Measurements from ENCODE around the gene AGBL1. TPM values are rescaled to one million over a fixed set of nuclear protein-coding genes. Genes with fewer than 3 reads are reported as not detected.

Gene AGBL1
- total RNA-seq, 1 donor from 2014 or later: 5.5 TPM

DNA sequence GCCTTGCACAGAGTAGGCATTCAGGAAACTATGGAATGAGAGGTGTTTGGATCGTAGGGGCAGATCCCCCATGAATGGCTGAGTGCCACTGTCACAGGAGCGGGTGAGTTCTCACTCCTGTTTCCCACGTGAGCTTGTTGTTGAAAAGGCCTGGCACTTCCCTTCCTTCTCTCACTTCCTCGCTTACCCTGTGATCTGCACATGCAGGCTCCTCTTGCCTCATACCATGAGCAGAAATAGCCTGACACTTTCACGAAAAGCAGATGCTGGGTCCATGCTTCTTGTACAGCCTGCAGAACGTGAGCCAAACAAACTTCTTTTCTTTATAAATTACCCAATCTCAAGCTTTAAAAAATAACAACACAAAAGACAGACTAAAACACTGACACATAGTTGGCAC is 55.4 kb downstream of the AGBL1 start:
- H3K4me3 ChIP-seq: no peak overlapping the region
- H3K36me3 Mint-ChIP-seq: no peaks in the 10 kb centered on the region
- no peak for DNase-seq (ENCODE audit: low spot score)
- H3K9me3 Mint-ChIP-seq: no peaks in the 10 kb centered on the region
- H3K36me3 ChIP-seq: no peaks in the 10 kb centered on the region
- H4K20me1 ChIP-seq (ENCODE audit: low read depth): no peaks in the 10 kb centered on the region
- H3K27me3 ChIP-seq: no peaks in the 10 kb centered on the region
- no peak for TF ChIP-seq EZH2 (IDR thresholded peaks at IDR 0.05)
- TF ChIP-seq, protein P1, sequence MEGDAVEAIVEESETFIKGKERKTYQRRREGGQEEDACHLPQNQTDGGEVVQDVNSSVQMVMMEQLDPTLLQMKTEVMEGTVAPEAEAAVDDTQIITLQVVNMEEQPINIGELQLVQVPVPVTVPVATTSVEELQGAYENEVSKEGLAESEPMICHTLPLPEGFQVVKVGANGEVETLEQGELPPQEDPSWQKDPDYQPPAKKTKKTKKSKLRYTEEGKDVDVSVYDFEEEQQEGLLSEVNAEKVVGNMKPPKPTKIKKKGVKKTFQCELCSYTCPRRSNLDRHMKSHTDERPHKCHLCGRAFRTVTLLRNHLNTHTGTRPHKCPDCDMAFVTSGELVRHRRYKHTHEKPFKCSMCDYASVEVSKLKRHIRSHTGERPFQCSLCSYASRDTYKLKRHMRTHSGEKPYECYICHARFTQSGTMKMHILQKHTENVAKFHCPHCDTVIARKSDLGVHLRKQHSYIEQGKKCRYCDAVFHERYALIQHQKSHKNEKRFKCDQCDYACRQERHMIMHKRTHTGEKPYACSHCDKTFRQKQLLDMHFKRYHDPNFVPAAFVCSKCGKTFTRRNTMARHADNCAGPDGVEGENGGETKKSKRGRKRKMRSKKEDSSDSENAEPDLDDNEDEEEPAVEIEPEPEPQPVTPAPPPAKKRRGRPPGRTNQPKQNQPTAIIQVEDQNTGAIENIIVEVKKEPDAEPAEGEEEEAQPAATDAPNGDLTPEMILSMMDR (IDR thresholded peaks at IDR 0.05): no peak
- TF ChIP-seq EZH2phosphoT487 (IDR thresholded peaks at IDR 0.05): no peak
- no peak overlapping the region for H3K4me2 ChIP-seq
- no peaks in the 10 kb centered on the region for H3K9me3 ChIP-seq (ENCODE audit: low read depth)
- no peaks in the 10 kb centered on the region for H3K4me1 ChIP-seq
- no peaks in the 10 kb centered on the region for H3K4me1 Mint-ChIP-seq
- no peaks in the 10 kb centered on the region for H3K79me2 ChIP-seq (ENCODE audit: low read depth)
- H3K4me3 Mint-ChIP-seq: no peak overlapping the region
- H3K27me3 Mint-ChIP-seq (ENCODE audit: insufficient read depth, low read depth): peaks cover 7% of the 10 kb centered on the region
- H3F3A ChIP-seq (ENCODE audit: low read depth): no peaks in the 10 kb centered on the region
- no peak overlapping the region for H3K27ac ChIP-seq
- no peak overlapping the region for H3K9ac ChIP-seq
- no peak overlapping the region for H3K27ac Mint-ChIP-seq
- H2AFZ ChIP-seq (replicated peaks): no peak overlapping the region

DNA sequence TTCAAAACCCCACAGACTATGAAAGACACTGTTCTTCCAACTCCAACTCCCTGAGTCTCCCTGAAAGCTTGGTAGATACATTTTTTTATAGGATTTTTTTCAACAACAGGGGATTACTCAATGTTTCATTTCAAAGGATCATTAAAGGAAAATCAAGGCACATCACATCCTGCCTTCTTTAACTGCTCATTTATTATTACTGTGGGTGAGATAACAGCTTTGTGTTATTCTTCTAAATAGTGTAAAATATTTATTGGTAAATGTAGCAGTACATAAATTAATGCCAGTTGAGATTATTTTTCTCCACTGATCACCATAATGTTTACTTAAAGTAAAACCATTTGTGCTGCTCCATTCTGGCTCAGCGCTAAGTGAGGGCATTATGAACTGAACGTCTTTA is 57.2 kb downstream of the AGBL1 start:
- no peak for TF ChIP-seq EZH2phosphoT487 (IDR thresholded peaks at IDR 0.05)
- TF ChIP-seq, protein P1 (IDR thresholded peaks at IDR 0.05): no peak
- H3K27me3 ChIP-seq: no peaks in the 10 kb centered on the region
- DNase-seq (ENCODE audit: low spot score): no peak
- no peak overlapping the region for H3K4me3 ChIP-seq
- H3K27ac ChIP-seq: no peak overlapping the region
- H3K9me3 ChIP-seq (ENCODE audit: low read depth): no peaks in the 10 kb centered on the region
- H3K36me3 ChIP-seq: no peaks in the 10 kb centered on the region
- H3K4me2 ChIP-seq: no peak overlapping the region
- peaks cover 7% of the 10 kb centered on the region for H3K27me3 Mint-ChIP-seq (ENCODE audit: insufficient read depth, low read depth)
- no peaks in the 10 kb centered on the region for H3K36me3 Mint-ChIP-seq
- no peak overlapping the region for H3K27ac Mint-ChIP-seq
- no peak overlapping the region for H2AFZ ChIP-seq (replicated peaks)
- no peak overlapping the region for H3K9ac ChIP-seq
- no peaks in the 10 kb centered on the region for H3K4me1 Mint-ChIP-seq
- no peaks in the 10 kb centered on the region for H4K20me1 ChIP-seq (ENCODE audit: low read depth)
- H3F3A ChIP-seq (ENCODE audit: low read depth): no peaks in the 10 kb centered on the region
- no peaks in the 10 kb centered on the region for H3K9me3 Mint-ChIP-seq
- H3K4me1 ChIP-seq: no peaks in the 10 kb centered on the region
- no peaks in the 10 kb centered on the region for H3K79me2 ChIP-seq (ENCODE audit: low read depth)
- H3K4me3 Mint-ChIP-seq: no peak overlapping the region

DNA sequence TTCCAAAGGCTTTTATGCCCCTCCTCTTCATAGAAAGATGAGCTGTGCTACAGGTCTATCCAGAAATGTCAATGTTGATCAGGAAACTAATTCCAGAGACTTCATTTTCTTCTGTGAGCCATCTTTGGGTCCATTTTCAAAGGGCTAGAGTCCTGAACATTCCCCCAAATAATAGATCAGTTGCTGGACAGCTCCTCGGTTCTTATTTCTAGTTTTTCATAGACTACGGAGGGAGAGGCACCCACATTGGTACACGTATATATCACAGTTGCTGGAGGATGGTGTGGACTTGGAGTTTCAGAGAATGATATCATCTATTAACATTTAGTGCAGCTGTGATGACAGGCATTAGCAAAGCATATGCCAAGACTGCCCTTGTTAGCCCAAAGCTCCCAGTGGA is 59.1 kb downstream of the AGBL1 start:
- Histone ChIP-seq H4K20me1 (ENCODE audit: low read depth) (no peaks in the 10 kb centered on the region), H3F3A (ENCODE audit: low read depth) (no peaks in the 10 kb centered on the region), H3K27me3 (no peaks in the 10 kb centered on the region), H3K4me1 (no peaks in the 10 kb centered on the region), H2AFZ (replicated peaks) (no peak overlapping the region), H3K9ac (no peak overlapping the region), H3K79me2 (ENCODE audit: low read depth) (no peaks in the 10 kb centered on the region), H3K27ac (no peak overlapping the region), H3K4me3 (no peak overlapping the region), H3K36me3 (no peaks in the 10 kb centered on the region), H3K4me2 (no peak overlapping the region), H3K9me3 (ENCODE audit: low read depth) (no peaks in the 10 kb centered on the region)
- Mint-ChIP-seq H3K27ac (no peak overlapping the region), H3K36me3 (no peaks in the 10 kb centered on the region), H3K27me3 (ENCODE audit: insufficient read depth, low read depth) (peaks cover 7% of the 10 kb centered on the region), H3K4me1 (no peaks in the 10 kb centered on the region), H3K4me3 (no peak overlapping the region), H3K9me3 (peaks cover 2% of the 10 kb centered on the region)
- DNase-seq (ENCODE audit: low spot score): no peak
- TF ChIP-seq EZH2phosphoT487 (IDR thresholded peaks at IDR 0.05): no peak
- no peak for TF ChIP-seq EZH2 (IDR thresholded peaks at IDR 0.05)
- TF ChIP-seq, protein P1 (IDR thresholded peaks at IDR 0.05): no peak

DNA sequence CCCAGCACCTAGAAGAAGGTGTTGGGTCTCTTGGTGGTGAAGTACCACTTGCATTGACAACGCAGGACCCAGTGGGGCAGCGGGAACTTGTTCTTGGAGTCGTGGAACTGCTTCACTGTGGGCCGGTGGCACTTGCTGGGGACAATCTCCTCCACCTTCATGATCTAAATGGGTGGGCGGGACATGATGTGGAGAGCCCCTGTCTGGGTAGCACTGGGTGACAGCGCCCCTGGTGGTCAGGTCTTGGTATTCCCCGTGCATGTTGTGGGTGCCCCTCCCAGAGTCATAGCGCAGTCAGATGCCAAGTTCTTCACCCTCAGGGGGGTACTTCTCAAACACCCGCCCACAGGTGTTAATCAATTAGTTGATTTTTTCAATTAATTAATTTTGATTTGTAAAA is 60.2 kb downstream of the AGBL1 start:
- Histone ChIP-seq H4K20me1 (ENCODE audit: low read depth) (no peaks in the 10 kb centered on the region), H3K4me1 (no peaks in the 10 kb centered on the region), H3K9me3 (ENCODE audit: low read depth) (no peaks in the 10 kb centered on the region), H3K4me2 (no peak overlapping the region), H3K79me2 (ENCODE audit: low read depth) (no peaks in the 10 kb centered on the region), H3K27me3 (no peaks in the 10 kb centered on the region), H2AFZ (replicated peaks) (no peak overlapping the region), H3K36me3 (no peaks in the 10 kb centered on the region), H3K4me3 (no peak overlapping the region), H3F3A (ENCODE audit: low read depth) (no peaks in the 10 kb centered on the region), H3K9ac (no peak overlapping the region), H3K27ac (no peak overlapping the region)
- H3K9me3 Mint-ChIP-seq: peaks cover 3% of the 10 kb centered on the region
- DNase-seq (ENCODE audit: low spot score): peak; percentile 9
- H3K4me3 Mint-ChIP-seq: no peak overlapping the region
- no peaks in the 10 kb centered on the region for H3K36me3 Mint-ChIP-seq
- no peaks in the 10 kb centered on the region for H3K4me1 Mint-ChIP-seq
- TF ChIP-seq, protein P1 (IDR thresholded peaks at IDR 0.05): peak; percentile 56
- no peak for TF ChIP-seq EZH2phosphoT487 (IDR thresholded peaks at IDR 0.05)
- H3K27ac Mint-ChIP-seq: no peak overlapping the region
- H3K27me3 Mint-ChIP-seq (ENCODE audit: insufficient read depth, low read depth): peaks cover 7% of the 10 kb centered on the region

Data from neural progenitor cell (in vitro differentiated cells).